ENCODE data around the gene KNDC1.
"Not testable (repeated sequence)": the region's sequence is repeated elsewhere in the genome, so short reads cannot be mapped to it uniquely, and the experiment has no call there.

Gene KNDC1

DNA sequence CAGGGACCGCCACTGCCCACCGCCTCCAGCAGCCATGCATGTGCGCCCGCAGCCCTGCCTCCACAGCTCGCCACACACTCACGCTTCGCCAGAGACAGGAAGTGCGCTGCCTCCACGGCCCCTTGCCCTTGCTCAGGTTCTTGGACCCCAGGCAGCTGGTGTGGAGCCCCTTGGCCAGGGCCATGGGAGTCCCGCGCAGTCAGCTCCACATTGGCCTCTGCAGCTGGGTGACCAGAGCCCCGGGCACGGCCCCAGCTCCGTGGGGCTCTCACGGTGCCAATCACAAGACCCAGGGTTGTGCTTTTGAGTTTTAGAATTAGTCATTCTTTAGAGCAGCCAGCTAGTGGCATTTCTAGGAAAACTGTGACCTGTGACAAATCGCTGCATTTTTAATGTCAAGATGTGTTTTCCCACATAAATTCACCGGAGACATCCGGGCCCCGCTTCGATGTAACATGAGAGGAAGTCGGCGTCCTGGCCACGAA is 65.7 kb downstream of the KNDC1 start:
- DNase-seq = no peak

DNA sequence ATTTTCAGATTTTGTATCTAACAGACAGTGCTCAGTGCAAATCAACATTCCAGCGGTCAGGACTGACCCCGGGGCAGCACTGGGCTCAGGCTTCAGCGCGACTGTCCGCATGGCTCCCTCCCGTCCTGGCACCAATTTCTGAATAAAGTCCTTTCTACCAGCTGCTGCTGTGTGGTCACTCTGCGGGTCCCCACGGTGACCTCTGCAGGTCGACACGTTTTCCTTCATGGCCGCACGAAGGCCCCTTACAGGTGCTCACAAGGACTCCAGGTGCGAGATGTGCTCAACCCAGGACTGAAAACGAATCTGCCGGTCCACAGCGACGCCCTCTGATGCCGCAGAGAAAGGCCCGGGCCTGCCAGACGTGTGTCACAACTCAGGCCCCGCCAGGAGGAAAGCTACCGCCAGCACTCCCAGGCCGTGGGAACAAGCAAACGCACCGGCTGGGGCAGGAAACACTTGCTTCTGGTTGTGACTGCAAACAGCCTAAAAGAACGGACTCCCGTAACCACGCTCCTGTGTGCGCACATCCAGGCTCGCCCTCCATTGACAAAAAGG is 66.3 kb downstream of the KNDC1 start:
- DNase-seq = no peak

DNA sequence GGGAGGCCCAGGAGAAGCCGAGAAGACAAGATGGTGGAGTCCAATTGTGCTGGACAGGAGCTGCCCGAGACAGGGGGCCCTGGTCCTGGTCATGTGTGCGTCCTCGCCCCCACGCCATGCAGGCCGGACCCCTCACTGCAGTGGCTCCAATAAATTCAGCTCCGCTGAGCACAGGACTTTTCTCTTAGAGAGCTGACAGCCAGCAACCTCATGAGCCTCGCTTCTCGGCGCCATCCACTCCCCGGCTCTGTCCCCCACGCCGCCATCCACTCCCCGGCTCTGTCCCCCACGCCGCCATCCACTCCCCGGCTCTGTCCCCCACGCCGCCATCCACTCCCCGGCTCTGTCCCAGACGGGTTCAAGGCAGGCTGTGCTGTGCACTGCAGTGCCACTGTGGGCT is 67.2 kb downstream of the KNDC1 start:
- DNase-seq = no peak

DNA sequence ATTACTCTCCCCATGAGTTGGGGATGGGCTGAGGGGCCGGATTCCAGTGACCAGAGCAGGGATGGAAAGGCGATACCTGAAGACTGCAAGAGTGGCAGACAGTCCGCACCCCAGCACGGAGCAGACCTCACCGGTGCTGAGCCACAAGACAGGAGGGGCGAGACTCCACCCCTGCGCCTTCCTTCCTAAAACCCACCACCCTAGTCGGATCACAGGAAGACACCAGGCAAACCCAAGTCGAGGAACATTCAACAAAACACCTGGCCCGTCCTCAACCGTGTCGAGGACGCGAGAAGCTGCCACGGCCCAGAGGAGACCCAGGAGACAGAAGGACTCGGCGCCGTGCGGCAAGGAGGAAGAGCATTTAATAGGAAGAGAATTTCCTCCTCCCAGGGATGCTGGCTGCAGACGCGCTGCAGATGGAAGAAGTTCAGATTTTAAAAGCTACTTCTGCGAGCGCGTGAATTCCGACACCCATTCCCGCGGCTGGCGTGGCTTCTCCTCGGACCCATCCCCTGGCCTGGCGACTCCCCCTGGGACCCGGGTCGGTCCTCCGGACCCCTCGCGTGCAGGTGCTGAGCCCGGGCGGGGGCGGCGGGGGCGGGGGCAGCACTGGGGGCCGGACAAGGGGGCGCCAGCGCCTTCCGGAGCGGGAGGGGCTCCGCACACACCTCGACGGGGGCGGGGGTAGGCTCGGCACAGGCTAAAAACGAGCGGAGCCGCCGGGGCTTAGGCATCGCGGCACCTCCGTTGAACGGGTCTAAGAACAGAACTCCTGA is 69.4 kb downstream of the KNDC1 start:
- DNase-seq = no peak

DNA sequence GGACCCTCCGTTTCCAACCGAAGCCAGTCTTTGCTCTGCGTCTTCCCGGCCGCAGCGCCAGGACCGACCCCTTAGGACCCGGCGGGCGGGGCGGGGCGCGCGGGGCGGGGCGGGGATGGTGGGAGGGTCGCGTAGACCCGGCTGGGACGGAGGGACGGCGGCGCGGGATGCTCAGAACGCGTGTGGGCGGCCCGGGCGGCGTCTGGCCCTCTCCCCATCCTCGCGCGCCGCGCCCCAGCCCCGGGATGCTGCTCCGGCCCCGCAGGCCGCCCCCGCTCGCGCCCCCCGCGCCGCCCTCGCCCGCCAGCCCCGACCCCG is 70.0 kb downstream of the KNDC1 start, which contains the start of gene UTF1:
Gene UTF1, plus strand, starts transcription at position 174 of the 318 bp plus-strand sequence. Its CDS starts 72 bp downstream, at position 246.
- DNase-seq = no peak

DNA sequence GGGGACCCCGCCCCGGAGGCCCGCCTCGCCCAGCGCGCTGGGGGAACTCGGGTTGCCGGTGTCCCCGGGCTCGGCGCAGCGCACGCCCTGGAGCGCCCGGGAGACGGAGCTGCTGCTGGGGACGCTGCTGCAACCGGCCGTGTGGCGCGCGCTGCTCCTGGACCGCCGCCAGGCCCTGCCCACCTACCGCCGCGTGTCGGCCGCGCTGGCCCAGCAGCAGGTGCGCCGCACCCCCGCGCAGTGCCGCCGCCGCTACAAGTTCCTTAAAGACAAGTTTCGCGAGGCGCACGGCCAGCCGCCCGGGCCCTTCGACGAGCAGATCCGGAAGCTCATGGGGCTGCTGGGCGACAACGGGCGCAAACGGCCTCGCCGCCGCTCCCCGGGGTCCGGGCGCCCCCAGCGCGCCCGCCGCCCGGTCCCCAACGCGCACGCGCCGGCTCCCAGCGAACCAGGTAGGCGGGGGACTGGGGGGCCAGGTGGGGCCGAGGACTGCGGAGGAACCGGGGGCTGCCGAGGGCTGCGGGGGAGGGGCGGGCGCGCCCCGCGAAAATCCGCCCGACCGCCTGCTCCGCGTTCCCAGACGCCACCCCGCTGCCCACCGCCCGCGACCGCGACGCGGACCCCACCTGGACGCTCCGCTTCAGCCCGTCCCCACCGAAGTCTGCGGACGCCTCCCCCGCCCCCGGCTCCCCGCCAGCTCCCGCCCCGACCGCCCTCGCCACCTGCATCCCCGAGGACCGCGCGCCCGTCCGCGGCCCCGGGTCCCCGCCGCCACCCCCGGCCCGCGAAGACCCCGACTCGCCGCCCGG is 70.6 kb downstream of the KNDC1 start:
- DNase-seq = peak; percentile 19

DNA sequence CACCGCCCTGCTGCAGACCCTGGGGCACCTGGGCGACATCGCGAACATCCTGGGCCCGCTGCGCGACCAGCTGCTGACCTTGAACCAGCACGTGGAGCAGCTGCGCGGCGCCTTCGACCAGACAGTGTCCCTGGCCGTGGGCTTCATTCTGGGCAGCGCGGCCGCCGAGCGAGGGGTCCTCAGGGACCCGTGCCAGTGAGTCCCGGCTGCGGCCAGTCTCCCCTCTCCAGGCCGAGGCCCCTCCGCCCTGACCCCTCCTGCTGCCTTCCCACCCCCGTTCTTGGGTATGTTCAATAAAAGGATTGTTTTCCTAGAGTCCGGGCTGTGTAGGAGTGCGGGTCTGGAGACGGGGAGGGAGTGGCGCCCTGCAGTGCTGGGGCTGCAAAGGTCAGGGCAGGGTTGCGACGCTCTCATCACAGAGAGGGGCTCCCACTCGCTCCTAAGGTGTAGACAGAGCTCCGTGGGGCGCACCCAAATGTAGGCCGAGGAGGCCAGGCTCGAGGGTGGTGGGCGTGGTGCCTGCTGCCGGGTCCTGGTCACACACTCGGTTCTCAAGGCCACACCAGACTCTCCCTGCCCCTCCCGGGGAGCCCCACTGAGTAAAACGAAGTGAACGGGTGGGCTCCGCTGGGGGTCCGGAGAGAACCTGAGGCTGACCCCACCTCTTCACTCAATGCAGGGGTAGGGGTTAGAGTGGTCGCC is 71.4 kb downstream of the KNDC1 start:
- DNase-seq = no peak

DNA sequence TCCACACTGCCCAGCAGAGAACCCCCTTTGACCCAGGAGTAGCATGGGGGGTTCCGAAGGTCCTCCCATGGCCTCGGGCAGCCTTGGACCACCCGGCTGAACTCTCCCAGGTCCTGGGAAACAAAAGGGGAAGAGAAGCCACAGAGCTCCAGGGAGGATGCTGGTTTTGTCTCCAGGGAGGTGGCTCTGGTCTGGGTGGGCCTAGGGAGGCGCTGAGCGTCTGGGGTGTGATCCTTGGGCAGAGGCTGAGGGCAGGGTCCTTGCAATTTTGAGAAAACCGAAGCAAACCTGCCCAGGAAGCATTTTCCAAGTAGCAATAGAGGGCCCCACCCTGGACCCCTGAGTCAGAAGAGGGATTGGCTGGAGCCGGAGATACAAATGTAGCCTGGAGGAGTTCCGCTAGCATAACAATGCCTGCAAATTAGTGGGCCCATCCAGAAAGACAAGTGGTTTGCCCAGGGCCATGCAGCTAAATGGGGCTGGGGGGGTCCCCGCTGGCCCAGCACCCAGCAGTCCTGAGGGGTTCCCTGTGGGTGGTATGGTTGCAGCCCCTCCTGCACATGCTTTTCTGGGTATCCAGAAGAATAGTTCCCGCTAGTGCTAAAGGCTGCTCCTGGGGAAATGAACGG is 72.0 kb downstream of the KNDC1 start:
- no peak for DNase-seq

DNA sequence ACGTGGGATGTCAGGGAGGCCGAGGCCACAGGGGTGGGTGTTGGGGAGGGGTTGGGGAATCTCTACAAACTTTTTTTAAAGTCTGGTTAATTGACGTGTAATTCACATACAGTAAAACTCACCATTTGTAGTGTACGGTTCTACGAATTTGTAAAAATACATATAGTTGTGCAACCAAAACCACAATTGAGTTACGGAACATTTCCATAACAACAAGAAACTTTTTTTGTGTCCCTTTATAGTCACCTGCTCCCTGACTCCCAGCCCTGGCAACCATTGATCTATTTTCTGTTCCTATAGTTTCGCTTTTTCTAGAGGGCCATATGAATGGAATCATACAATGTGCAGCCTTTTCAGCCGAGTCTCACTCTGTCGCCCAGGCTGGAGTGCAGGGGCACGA is 74.8 kb downstream of the KNDC1 start:
- DNase-seq = not testable (repeated sequence)

DNA sequence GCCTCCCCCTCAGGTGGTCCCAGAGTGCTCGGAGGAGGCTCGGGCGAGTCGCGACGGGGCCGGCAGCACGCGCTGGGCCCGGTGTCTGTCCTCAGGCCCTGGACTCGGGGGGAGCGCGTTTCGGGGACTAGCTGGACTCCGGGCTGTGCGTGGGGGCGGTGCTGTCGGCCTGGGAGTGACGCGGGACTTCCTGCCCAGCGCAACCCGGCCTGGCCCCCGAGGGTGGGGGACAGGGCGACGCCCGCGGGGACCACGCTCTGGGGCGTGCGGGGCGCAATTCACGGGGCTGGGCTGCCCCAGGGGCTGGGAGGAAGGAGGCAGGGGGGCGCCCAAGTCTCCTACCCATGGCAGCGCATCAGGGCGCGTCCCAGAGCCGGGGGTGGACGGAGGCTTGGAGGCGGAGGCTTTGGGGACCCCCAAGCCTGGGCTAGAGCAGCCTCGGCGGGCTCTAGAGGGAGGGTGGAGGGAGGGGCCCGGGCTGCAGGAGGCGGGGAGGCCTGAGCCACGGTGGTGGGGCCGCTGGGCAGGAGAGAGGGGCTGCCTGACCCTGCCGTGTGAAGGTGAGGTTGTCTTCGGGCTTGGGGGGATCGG is 75.3 kb downstream of the KNDC1 start:
- DNase-seq = no peak

DNA sequence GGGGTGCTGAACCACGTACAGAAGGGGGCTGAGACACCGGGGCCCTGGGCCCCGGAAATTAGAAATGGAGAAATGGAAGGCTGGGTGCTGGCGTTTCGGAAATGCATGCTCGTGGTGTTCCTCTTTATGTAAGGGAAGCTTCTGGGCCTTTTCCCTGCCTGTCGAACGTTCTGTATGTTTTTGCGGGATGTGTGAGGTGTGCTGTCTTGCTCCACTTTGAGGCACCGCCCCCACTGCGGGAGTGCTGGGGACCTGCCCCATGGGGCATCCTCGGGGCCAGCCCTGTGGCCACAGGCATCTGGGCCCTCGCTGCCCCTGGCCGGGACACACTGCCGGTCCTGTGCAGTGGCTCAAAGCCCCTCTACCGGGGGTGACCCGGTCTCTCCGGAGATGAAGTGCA is 75.9 kb downstream of the KNDC1 start:
- no peak for DNase-seq

DNA sequence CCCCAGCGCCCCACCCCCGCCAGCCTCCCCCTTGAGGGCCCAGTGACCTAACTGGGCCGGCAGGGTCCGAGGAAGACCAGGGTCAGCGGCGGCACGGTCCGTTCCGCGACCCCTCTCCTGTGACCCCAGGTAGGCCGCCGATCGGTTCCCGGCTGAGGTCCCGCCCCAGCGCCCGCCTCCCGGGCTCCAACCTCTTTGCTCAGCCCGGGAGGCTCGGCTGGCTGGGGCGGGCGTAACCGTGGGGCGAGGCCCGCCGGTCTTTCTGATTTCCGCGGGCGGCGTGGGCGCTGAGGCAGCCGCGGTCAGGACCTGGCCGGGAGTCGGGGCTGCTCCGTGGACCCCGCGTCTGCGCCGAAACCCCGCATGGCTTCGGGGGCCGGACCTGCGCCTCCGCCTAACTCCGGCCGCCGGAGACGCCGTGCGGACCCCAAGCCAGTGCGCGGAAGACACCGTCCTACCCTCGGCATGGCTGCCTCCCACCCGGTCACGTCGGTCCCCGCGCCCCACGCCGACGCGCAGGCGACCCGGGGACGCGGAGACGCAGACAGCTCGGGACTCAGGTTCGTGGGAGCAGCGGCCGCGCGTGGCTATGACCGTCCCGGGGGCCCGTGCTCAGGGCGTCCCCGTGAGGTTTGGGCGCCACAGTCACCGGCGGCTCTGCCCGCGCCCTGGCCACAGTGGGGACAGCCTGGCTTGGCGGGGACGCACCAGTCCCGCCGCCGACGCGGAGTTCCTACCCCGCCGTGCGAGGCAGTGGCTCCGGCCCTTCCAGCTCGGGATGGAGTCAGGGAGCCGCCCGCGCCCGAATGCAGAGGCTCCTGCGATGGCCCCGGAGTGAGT is 76.6 kb downstream of the KNDC1 start:
- no peak for DNase-seq

DNA sequence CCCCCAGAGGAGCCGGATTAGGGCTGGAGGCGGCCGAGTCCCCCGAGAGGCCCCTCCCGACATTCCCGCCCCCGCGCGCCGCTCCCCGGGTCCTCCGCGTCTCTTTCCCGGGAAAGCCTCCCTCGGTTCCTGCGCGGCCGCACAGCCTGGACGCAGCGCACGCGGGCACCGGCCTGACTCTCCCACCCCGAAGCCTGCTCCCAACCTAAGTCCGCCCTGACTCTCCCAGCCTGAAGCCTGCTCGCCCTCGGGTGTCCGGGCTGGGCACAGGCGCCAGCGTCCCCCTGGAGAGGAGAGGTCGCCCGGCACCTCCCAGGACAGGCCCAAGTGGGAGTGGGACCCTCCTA is 77.2 kb downstream of the KNDC1 start:
- DNase-seq = no peak

DNA sequence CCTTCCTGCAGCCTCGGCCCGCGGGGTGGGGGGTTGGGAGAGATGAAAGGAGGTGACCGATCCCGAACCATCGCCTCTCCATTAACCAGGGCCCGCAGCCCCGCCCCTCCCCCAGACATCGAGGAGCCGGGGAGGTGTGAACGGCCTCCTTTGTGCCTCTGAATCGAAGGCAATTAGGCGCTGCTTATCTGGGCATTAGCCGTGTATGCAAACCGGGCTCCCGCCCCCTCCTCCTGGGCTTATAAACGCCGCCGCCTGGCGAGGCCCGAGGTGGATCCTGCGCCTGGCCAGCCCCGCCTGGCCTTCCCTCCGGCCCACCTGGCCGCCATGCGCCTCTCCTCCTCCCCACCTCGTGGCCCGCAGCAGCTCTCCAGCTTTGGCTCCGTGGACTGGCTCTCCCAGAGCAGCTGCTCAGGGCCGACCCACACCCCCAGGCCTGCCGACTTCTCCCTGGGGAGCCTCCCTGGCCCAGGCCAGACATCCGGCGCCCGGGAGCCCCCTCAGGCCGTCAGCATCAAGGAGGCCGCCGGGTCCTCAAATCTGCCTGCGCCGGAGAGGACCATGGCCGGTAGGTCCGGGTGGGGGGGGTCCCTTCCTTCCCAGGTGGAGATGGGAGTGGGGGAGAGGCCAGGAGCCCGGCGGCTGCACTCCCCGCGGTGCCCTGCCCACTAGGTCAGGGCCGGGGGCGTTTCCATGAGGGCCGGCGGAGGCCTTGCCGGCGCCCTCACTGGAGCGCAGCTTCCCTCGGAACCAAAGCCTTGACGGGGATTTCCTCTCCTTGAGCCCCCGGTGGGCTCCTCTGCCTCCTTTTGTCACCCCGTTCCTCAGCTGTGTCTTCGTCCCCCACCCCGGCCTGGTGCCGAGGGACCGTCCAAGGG is 77.8 kb downstream of the KNDC1 start, which contains the start of gene VENTX:
Gene VENTX, plus strand, starts transcription at position 268 of the 878 bp plus-strand sequence. Its CDS starts 60 bp downstream, at position 328.
- no peak for DNase-seq

DNA sequence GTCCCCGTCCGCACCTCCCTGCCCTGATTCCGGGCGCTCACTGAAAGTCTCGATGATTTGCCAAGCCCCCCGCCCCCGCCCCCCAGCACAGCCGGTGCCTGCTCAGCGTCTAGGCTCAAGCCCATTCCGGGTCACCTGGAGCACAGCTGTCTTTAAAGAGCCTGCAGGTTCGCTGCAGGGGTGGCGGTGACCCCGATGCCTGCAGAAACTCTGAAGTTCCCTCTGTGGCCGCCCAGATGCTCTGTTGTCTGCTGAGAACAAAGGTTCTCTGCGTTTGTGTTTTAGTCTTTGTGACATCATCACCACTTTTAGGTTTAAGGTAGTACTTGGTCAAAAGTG is 78.4 kb downstream of the KNDC1 start:
- no peak for DNase-seq

DNA sequence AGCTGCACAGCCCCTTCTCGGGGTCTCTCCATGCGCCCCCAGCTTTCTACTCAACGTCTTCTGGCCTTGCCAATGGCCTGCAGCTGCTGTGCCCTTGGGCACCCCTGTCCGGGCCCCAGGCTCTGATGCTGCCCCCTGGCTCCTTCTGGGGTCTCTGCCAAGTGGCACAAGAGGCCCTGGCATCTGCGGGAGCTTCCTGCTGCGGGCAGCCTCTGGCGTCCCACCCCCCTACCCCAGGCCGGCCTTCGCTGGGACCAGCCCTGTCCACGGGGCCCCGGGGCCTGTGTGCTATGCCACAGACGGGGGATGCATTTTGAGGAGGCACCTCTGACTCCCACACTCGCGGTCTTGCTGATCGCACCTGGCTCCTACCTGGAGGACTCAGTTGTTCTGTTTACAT is 80.0 kb downstream of the KNDC1 start:
- DNase-seq = no peak

DNA sequence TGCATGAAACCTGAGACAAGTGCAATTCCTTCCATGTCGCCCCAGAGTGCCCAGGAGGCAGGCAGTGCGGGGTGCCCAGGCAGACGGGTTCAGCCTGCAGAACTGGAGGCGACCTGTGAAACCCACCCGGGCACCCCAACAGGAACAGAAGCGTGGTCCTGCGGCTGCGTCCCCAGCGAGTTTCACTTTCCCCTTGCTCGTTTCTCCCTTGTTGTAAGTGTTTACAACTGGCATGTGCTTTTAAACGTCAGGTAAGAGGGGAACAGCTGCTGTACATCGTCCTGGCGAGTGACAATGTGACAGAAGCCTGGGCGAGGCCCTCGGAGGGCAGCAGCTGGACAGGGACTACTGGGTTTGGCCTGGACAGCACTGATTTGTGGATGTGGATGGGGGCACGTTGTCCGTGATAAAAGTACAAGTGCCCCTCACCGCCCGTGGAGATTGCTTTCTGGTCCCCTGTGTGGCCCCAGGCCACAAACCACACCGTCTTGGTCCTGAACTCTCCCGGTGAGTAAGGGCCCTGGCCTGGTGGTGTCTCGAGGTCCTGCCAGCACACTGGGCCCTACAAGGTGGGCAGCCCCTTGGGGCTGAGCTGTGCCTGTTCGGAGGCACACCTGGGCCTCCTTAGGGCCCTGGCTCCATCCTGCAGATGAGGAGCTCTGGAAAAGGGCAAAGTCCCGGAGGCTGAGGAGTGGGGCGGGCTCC is 81.6 kb downstream of the KNDC1 start:
- DNase-seq = no peak

DNA sequence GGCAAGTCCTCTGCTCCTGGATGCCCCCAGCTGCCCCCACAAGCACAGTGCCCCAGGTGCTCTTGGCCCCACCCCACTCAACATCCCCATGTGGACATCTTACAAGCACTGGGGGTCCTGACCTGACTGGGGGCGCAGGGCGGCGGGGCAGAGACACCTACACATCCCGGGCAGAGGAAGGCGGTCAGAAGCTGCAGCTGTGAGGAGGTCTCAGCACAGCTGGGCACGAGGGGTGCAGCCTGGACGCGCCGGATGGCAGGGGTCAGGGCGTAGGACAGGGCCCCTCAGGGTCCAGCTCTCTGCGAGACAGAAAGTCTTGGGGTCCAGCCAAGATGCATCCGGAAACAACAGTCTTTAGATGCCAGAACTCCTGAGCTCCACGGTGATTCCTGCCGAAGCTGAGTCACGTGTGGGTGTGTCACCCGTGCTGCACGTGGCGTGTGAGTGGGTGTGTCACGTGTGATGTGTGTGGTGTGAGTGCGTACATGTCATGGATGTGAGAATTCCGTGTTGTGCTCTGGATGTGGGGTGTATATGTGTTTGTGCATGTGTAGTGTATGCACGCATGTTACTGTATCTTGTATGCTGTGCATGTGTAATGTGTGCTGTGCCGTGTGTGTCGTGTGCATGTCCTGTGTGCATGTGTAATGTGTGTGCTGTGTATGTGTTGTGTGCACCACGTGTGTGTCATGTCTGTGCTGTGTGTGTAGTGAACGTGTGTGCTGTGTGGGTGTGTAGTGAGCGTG is 82.8 kb downstream of the KNDC1 start:
- no peak for DNase-seq

DNA sequence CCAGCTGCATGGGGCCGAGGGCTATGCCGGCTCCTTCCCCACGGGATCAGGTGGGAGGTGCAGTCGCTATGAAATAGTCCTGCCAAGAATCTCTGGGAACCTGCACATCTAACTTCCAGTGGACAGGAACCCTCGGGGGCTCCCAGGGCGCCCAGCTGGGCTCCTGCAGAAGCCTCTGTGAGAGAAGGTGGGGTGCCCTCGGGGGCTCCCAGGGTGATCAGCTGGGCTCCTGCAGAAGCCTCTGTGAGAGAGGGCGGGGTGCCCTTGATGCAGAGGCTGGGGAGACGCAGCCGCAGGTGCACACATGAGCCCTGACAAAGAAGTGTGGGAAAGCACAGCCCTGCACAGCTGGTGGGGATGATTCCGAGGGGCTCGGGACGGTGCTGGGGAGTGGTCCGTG is 83.6 kb downstream of the KNDC1 start:
- DNase-seq = no peak
